ENCODE results near the gene ALDH1A2.

DNA sequence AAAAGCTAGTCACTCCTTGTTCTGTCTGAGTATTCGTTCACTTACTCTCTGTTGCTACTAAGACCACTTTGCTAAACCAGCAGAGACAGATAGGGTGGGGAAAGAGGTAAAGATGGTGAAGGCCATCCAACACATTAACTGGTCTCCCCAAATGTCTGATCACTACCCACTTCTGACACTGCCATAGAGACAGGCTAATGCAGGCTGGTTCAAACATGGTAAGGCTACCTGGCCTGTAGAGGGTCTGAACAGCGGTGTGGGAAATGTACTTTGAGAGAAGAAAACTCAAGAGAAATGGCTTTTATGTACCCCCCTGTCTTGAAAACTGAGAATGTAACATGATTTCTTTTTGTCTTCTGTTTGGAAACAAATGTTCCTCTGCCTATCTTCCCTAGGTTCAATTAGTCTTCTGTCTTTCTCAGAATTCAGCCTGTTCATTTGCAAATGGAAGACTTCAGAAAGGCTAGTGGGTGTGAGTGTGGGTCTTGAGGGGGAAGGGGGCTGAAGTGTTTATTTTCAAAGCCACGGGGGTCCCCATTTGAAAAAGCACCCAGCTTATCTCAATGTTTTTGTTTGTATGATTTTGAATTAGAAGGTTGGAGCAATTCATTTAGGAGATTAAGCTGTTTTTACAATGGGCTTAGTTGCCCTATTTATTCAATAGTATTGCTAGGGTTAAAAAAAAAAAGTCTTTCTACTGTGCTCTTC lies 15.8 kb downstream of the ALDH1A2 start:
- no peak for TF ChIP-seq CTCF (IDR thresholded peaks at IDR 0.05; ENCODE audit: low read depth, low read length, poor library complexity, severe bottlenecking)
- TF ChIP-seq EZH2phosphoT487 (IDR thresholded peaks at IDR 0.05; ENCODE audit: borderline replicate concordance, low read length), result no peak
